Endometrium (tissue), 2 donors: ENCODE results near the gene FA2H.
"Not testable (repeated sequence)": the region's sequence is repeated elsewhere in the genome, so short reads cannot be mapped to it uniquely, and the experiment has no call there.

Experiments
- FAIRE-seq: peaks from 2 replicates; lab custom pipeline; 2012; peaks lifted over from hg19 to GRCh38; lab: Jason Lieb, UNC
- donor health status: control.
- donor health status: control.

Gene FA2H, protein sequence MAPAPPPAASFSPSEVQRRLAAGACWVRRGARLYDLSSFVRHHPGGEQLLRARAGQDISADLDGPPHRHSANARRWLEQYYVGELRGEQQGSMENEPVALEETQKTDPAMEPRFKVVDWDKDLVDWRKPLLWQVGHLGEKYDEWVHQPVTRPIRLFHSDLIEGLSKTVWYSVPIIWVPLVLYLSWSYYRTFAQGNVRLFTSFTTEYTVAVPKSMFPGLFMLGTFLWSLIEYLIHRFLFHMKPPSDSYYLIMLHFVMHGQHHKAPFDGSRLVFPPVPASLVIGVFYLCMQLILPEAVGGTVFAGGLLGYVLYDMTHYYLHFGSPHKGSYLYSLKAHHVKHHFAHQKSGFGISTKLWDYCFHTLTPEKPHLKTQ

DNA sequence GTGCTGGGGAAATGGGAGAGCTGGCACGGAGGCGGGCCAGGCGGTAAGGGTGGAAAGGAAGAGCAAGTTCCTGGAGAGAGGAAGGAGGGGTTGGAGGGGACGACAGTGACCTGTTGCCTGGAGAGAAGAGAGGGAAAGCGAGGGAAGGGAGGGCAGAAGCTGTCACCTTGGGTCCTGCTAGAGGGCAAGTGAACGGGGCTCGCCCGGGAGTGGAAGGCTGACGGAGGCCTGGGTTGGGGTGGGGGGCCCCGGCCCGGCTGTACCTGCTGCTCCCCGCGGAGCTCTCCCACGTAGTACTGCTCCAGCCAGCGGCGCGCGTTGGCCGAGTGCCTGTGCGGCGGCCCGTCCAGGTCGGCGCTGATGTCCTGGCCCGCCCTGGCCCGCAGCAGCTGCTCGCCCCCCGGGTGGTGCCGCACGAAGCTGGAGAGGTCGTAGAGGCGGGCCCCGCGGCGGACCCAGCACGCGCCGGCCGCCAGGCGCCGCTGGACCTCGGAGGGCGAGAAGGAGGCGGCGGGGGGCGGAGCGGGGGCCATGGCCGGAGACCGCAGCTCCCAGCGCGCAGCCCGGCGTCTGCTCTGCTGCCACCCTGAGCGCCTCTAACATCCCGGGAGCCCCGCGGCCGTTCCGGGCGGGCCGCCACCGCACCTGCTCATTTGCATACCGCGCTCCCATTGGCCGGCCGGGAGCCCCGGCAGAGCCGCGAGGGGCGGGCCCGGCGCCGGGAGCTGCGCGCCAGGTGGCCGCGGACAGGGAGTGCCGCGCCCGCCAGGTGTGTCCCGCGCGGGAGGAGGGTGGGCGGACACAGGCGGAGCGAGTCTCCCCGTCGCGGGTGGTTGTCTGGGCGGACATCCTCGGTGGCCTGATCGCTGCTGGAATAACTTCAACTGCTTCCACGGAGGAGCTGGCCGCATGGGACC lies at the start of gene FA2H:
Gene FA2H, minus strand, starts transcription at position 598 of the 917 bp plus-strand sequence. Its CDS starts 65 bp downstream, at position 533.
- no peak for FAIRE-seq

DNA sequence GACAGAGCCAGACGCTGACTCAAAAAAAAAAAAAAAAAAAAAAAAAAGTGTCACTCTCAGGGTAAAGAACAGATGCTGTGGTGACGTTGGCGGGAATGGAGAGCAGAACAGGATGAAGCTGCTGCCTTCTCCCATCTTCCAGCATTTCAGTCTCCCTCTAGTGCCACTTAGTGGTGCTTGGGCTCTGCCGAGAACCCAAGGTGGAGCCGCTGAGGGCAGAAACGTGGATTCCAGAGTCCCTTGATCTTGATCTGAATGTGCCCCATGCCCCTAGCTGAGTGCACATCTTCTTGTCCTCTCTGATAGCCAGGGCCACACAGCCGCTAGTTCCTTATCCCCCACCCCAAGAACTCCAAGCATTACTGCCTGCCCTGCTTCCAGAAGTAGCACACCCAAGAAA lies 43.2 kb upstream of the FA2H start:
- no peak for FAIRE-seq

DNA sequence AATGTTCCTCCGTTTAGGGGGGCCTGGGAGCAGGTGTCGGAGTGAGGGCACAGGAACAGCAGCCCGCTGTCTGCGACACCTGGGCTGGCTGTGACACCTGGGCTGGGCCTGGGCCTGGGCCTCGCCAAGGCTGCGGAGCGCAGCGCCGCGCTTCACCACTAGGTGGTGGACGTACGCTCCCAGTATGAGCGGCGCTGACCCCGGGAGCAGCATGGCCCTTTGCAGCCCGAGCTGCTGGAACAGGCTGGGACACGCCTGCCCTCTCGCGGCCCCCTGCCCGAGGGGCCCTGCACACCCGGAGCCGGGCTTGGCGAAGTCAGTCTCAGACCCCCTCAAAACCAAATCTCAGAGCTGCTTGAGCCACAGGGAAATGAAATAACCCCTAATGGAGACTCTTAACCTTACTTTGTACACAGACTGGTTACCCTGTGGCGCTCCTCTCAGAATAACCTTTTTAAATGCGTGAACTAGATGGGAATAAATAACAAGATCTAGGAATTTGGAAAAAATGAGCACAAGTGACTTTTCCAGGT lies 38.6 kb upstream of the FA2H start:
- FAIRE-seq: no peak

DNA sequence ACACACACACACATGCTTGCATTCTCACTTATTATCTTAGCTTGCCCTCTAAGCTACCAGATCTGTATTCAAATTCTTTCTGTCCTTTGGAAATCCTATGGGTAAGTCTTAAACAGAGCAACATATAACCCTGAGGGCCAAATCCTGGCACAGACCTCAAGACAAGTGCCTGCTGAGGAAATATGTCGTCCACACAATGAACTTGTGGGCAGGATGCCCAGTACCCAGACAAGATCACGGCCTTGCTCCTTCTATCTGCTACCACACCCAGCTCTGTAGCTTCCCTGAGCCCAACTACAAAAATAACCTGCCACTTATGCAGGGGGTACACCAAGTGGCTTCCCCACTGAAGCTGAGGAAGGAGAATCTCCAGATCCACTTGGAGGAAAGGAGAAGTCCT lies 37.3 kb upstream of the FA2H start:
- no peak for FAIRE-seq

DNA sequence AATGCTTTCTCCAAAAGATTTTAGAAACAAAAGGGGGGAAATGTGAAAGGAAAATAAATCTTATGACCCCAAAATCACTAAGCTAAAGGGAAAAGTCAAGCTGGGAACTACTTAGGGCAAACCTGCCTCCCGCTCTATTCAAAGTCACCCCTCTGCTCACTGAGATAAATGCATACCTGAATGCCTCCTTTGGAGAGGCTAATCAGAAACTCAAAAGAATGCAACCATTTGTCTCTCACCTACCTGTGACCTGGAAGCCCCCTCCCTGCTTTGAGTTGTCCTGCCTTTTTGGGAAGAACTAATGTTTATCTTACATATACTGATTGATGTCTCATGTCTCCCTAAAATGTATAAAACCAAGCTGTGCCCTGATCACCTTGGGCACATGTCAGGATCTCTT lies 36.6 kb upstream of the FA2H start:
- FAIRE-seq: not testable (repeated sequence)

DNA sequence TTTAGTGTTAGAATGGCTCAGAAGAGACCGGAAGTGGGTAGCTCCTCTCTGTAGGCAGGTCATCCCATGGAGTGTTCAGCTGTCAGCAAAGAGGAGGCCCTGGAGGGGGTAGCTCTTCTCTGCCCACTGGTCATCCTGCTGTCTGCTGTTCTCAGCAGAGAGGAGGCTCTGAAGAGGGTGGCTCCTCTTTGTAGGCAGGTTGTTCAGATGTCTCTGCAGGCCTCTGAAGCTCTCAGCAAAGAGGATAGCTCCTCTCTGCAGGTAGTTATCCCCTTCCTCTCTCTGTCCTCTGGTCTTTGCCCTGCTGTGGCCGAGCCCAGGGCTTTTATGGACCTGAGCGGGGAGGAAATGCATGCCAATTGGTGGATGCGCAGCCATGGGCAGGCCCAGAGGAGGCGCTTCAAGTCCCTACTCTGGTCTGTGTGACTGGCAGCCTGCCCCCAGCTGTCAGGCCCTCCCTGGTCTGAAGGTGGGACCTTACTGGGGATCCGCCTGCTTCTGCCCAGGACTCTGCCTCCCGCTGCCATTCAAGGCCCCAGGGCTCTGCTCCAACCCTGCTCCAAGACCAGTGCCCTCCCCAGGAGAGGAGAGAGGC lies 32.5 kb upstream of the FA2H start:
- FAIRE-seq: no peak

DNA sequence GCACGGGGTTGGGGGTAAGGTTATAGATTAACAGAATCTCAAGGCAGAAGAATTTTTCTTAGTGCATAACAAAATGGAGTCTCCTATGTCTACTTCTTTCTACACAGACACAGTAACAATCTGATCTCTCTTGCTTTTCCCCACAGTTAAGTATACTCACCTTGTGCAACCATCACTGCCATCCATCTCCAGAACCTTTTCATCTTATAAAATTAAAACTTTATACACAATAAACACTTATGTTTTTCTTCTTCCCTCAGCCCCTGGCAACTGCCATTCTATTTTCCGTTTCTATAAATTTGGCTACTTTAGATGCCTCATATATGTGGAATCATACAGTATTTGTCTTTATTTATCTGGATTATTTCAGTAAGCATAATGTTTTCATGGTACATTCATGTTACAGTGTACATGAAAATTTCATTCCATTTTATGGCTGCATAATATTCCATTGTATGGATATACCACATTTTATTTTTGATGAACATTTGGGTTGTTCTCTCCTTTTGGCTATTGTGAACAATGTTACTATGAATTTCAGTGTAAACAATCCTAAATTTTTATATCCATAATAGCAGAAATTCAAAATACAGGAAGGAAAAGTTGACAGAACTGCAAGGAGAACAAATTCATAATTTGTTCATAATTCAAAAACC lies 25.7 kb upstream of the FA2H start:
- FAIRE-seq: no peak

DNA sequence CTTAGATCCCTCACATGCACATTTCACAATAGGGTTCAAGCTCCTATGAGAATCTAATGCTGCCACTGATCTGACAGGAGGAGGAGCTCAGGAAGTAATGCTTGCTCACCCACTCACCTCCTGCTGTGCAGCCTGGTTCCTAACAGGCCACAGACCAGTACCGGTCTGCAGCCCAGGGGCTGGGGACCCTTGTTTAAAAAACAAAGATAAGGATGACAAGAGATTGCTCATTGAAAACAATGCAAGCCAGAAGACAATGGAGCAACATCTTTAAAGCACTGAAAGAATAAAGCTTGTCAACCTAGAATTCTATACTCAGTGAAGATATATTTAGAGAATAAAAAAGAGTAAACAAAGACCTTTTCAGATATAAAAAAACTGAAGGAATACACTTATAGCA lies 22.8 kb upstream of the FA2H start:
- FAIRE-seq: no peak

DNA sequence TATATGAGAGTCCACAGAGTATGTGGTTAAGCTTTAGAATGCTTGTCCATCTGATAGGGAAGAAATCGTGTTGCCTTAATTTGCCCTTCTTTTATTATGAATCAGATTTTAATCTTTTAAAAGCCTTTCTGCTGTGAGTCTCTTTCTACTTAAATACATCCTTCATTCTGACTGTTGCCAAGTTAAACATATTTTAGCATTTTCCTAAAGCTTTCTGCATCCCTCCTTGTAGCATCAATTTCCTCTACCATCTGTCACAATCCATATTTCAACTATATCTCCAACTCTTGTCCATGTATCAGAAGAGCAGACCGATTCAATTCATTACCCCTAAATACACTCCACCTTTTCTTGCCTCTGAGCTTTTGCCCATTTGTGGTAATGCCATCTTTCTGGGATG lies 20.5 kb upstream of the FA2H start:
- no peak for FAIRE-seq

DNA sequence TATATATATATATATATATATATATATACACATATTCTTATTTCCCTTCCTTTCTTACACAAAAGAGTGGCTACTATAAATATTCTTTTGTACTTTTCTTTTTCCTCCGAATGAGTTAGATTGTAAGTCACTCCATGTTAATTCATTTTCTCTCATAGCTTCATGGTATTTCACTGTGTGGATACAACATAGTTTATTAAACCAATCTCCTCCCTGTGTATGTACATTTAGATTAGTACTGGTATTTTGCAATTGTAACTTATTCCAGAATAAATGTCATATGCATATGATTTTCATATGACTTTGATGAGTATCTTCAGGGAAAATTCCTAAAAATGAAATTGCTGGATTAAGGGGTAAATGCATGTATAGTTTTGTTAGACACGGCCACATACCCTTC lies 20.0 kb upstream of the FA2H start:
- FAIRE-seq: no peak

DNA sequence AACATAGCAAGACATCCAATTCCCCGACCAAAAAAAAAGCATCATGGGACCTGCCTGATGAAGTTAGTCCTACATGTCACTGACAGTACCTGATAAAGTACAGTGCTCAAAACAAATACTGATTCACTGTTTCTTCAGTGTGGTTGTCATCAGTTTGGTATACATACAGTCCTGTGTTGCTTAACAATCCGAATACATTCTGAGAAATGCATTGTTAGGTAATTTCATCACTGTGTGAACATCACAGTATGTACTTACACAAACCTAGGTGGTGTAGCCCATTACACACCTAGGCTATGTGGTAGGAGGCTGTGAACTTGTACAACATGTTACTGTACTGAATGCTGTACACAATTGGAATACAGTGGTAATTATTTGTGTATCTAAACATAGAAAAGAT lies 19.0 kb upstream of the FA2H start:
- no peak for FAIRE-seq

DNA sequence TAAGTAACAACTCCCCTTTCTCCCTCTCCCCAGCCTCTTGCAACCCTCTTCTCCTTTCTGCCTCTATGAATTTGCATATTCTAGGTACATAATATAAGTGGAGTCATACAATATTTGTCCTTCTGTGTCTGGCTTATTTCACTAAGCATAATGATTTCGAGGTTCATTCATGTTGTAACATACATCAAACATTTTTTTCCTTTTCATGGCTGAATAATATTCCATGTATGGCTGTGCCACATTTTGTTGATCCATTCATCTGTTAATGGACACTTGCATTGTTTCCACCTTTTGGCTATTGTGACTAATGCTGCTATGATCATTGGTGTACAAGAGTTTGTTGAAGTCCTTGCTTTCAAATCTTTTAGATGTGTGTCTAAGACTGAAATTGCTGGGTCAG lies 17.6 kb upstream of the FA2H start:
- no peak for FAIRE-seq

DNA sequence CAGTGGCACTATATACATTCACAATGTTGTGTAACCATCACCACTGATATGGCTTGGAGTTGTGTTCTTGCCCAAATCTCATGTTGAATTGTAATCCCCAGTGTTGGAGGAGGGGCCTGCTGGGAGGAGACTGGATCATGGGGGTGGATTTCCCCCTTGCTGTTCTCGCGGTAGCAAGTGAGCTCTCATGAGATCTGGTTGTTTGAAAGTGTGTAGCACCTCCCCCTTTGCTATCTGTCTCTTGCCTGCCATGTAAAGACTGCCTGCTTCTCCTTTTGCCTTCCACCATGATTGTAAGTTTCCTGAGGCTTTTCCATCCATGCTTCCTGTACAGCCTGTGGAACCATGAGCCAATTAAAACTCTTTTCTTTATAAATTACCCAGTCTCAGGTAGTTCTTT lies 17.1 kb upstream of the FA2H start:
- FAIRE-seq: not testable (repeated sequence)

DNA sequence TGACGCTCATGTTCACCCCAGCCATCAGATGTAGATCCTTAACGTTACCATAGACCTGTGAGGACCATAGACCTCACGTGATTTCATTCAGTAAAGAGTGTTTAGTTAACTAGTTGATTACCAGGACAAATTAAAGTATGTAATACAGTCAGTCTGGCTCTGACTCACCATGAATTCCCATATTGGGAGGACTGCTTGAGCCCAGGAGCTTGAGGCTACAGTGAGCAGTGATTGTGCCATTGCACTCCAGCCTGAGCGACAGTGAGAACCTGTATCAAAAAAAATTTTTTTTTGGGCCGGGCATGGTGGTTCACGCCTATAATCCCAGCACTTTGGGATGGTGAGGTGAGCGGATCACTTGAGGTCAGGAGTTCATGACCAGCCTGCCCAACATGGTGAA lies 13.5 kb upstream of the FA2H start:
- no peak for FAIRE-seq

DNA sequence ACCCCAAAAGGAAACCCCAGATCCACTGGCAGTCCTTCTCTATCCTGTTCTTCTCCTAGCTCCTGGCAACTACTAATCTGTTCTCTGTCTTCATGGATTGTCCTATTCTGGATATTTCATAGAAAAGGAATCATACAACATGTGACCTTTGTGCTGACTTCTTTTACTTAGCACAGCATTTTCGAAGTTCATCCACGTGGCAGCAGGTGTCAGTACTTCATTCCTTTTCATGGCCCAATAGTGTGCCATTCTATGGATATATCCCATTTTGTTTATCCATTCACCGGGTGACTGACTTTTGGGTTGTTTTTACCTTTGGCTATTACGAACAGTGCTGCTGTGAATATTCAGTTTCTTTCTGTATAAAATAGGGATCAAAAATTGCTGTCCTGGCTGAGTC lies 10.4 kb upstream of the FA2H start:
- FAIRE-seq: no peak

DNA sequence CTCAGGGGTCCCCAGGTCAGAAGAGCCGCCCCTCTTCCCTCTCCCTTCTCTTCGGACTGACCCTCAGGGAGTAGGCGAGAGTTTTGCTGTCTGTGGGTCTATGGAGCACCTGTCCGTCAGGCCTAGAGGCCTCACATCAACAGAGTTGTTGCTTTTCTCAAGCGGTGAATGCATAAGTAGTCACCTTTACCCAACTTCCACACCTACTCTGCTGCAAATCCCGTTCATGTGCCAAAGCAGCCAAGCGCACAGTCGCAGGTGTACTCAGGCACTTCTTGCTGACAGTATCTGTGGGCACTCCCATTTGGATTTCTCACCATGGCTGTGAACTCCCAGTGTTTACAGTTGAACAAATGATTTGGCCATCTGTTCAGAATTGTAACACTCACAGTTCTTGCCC lies 4.0 kb upstream of the FA2H start:
- no peak for FAIRE-seq

DNA sequence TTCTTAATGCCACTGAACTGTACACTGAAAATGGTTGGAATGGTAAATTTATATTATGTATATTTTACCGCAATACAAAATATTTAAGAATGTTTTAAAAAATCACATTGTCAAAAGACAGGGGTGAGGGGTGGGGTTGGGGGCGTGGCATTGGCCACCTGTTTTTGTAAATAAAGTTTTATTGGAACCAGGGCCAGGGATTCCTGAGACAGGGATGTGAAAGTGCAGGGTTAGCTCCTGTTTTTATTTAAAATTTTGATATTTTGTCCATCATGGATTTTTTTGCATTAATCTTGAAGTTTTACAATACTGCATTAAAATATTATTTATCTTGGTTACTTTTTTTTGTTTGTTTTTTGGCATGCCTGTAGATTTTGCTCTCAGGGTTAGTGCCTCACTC lies 2.3 kb upstream of the FA2H start:
- FAIRE-seq: no peak

DNA sequence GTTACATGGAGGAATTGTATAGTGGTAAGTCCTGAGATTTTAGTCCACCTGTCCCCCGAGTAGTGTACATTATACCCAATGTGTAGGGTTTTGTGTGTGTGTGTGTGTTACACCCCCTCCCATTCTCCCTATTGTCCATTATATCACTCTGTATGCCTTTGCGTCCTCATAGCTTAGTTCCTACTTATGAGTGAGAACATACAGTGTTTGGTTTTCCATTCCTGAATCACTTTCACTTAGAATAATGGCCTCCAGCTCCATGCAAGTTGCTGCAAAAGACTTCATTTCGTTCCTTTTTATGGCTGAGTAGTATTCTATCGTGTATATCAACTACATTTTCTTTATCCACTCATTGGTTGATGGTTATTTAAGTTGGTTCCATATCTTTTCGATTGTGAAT lies 635 bp upstream of the FA2H start:
- FAIRE-seq: no peak

DNA sequence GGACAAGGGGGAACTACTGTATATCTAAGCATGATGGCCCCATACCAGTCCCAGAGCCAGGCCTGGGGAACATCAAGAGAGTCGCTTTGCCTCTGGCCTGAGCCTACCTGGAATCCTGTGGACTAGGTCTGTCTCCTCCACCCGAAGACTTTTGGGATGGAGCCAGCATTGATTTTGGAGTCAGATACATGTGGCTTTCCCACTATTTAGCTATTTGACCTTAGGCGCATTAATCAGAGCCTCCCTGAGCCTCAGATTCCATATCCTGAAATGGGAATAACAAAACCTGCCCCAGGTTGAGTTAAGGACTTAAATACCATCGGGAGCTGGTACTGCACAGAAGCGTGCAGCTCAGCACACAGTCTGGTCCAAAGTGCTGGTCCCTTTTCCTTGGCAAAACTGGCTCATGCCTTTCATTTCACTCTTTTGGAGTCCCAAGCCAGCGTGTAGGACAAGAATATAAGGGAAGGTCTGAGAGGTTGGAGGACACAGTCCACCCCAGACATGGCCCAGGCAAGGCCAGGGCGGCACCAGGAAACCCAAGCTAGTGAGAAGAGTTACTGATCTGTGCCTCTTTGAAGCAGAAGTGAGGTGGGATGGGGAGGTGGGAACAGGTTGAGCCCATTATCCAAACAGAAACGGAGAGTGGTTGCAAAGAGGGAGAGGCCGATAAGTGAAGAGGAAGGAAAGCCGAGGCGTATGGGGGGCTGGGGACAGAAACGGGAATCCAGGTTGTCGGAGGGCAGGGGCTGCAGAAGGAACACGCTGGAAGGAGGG lies 986 bp downstream of the FA2H start:
- FAIRE-seq: no peak

DNA sequence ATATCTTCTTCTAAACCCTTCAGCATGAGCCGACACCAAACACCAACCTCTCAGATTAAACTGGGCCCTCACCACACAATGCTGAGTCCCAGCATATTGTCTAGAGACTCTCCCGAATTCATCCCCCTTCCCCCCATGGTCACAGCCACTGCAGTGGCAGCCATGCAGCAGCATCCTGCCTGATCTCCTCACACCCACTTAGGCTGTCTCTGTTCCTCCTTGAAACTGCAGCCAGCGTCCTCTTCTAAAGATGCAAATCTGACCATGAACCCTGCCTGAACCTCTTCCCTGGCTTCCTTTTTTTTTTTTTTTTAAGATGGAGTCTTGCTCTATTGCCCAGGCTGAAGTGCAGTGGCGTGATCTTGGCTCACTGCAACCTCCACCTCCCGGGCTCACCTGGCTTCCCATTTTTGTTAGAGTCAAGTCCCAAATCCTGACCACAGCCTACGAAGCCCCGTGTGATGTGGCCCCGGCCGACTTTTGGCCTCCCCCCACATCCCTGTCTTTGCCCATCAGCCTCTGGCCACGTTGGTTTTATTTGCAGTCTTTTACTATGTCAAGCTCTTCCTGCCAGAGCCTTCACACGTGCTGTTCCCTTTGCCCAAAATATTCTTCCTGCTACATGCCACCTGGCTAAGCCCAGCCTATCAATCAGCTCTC lies 2.8 kb downstream of the FA2H start:
- no peak for FAIRE-seq
